ENCODE results near the gene NEK7. TPM values are rescaled to one million over a fixed set of nuclear protein-coding genes. Genes with fewer than 3 reads are reported as not detected.
"Not testable (repeated sequence)": the region's sequence is repeated elsewhere in the genome, so short reads cannot be mapped to it uniquely, and the experiment has no call there.

The NEK7 gene
- total RNA-seq, 1 donor from 2014 or later: 63.9 TPM

- intact Hi-C loops (cut with micrococcal nuclease): no loop called here
These were observed 40.5 kb downstream of the NEK7 start for GRCh38 chr1:198197285-198197684.

- intact Hi-C loops (cut with micrococcal nuclease): no loop called here
These were observed 42.3 kb downstream of the NEK7 start for GRCh38 chr1:198199105-198199504.

GRCh38 chr1:198201956-198202784, 45.4 kb downstream of the NEK7 start:
- intact Hi-C loops (cut with micrococcal nuclease): no loop called here

- intact Hi-C loops (cut with micrococcal nuclease): no loop called here
These were observed 46.6 kb downstream of the NEK7 start for GRCh38 chr1:198203434-198203833.

GRCh38 chr1:198205016-198205684, 48.4 kb downstream of the NEK7 start:
- intact Hi-C loops (cut with micrococcal nuclease): no loop called here

GRCh38 chr1:198206292-198206691, 49.5 kb downstream of the NEK7 start:
- intact Hi-C loops (cut with micrococcal nuclease): no loop called here

GRCh38 chr1:198211696-198212095, 54.9 kb downstream of the NEK7 start:
- intact Hi-C loops (cut with micrococcal nuclease): no loop called here

- intact Hi-C loops (cut with micrococcal nuclease): no loop called here
These were observed 55.3 kb downstream of the NEK7 start for GRCh38 chr1:198212126-198212525.

GRCh38 chr1:198212675-198213074, 55.9 kb downstream of the NEK7 start:
- intact Hi-C loops (cut with micrococcal nuclease): no loop called here

GRCh38 chr1:198214924-198215323, 58.1 kb downstream of the NEK7 start:
- intact Hi-C loops (cut with micrococcal nuclease): no loop called here

- intact Hi-C loops (cut with micrococcal nuclease): loop anchor here (5.0 kb wide), 1 partner anchor 37 kb away; no protein-coding TSS in a partner anchor
These were observed 63.6 kb downstream of the NEK7 start for GRCh38 chr1:198220428-198220827.

GRCh38 chr1:198227010-198227409, 70.2 kb downstream of the NEK7 start:
- intact Hi-C loops (cut with micrococcal nuclease): not testable (repeated sequence)

GRCh38 chr1:198227454-198227853, 70.7 kb downstream of the NEK7 start:
- intact Hi-C loops (cut with micrococcal nuclease): not testable (repeated sequence)

GRCh38 chr1:198228925-198229324, 72.1 kb downstream of the NEK7 start:
- intact Hi-C loops (cut with micrococcal nuclease): no loop called here

- intact Hi-C loops (cut with micrococcal nuclease): no loop called here
These were observed 75.0 kb downstream of the NEK7 start for GRCh38 chr1:198231779-198232178.

- intact Hi-C loops (cut with micrococcal nuclease): no loop called here
These were observed 75.6 kb downstream of the NEK7 start for GRCh38 chr1:198232378-198232777.

GRCh38 chr1:198232940-198233675, 76.3 kb downstream of the NEK7 start:
- intact Hi-C loops (cut with micrococcal nuclease): no loop called here

- intact Hi-C loops (cut with micrococcal nuclease): no loop called here
These were observed 77.9 kb downstream of the NEK7 start for GRCh38 chr1:198234520-198235251.

GRCh38 chr1:198238121-198238520, 81.3 kb downstream of the NEK7 start:
- intact Hi-C loops (cut with micrococcal nuclease): no loop called here

- intact Hi-C loops (cut with micrococcal nuclease): no loop called here
These were observed 84.8 kb downstream of the NEK7 start for GRCh38 chr1:198241553-198241952.

- intact Hi-C loops (cut with micrococcal nuclease): no loop called here
These were observed 88.0 kb downstream of the NEK7 start for GRCh38 chr1:198244772-198245171.

Data from T-helper 2 cell treated with Interferon-gamma antibody and Interleukin-4, amounts not matched to agents 100 ng/mL and 5 ng/mL, for 36 hours (primary cell).